H1 (cell line): Measurements from ENCODE around the gene WHAMM. TPM values are rescaled to one million over a fixed set of nuclear protein-coding genes. Genes with fewer than 3 reads are reported as not detected.

Source experiments
- CTCF ChIA-PET: fragments of 300-600 bp; sonication (Branson Sonifier 250); formaldehyde crosslinking; loops from one replicate; lab custom pipeline; 2021; ENCODE audit not compliant: partially characterized antibody; lab: Charles Lee
- POLR2A ChIA-PET: fragments of 300-600 bp; sonication (Branson Sonifier 250); formaldehyde crosslinking; loops from one replicate; lab custom pipeline; 2021; ENCODE audit warnings: inconsistent platforms; ENCODE audit not compliant: partially characterized antibody; lab: Charles Lee
- DNase-seq, 2 experiments: peaks; one replicate each; pipeline versions ENCODE4 v3.0.0 to v3.0.0-alpha.2; 2010 to 2022; ENCODE audit warnings: low spot score in 2 of 2, low read depth in 1 of 2, mixed read lengths in 1 of 2
- FAIRE-seq: peaks from 2 replicates; lab custom pipeline; 2011; peaks lifted over from hg19 to GRCh38; lab: Jason Lieb, UNC
- H2AFZ ChIP-seq: 2 replicates; pipeline ENCODE4 v1.8.1; 2012; ENCODE audit warnings: low read length, inconsistent platforms
- H2AK5ac ChIP-seq: 2 replicates; pipeline ENCODE4 v1.6.1; 2013; ENCODE audit warnings: low read depth, low read length
- H2BK120ac ChIP-seq: replicated peaks from 2 replicates; pipeline ENCODE3; 2013; ENCODE audit warnings: low read depth, low read length, inconsistent platforms
- H2BK12ac ChIP-seq: 2 replicates; pipeline ENCODE4 v1.6.1; 2013; ENCODE audit warnings: low read depth, low read length
- H2BK15ac ChIP-seq: 2 replicates; pipeline ENCODE4 v1.6.1; 2013; ENCODE audit warnings: low read length
- H2BK20ac ChIP-seq: 2 replicates; pipeline ENCODE4 v1.6.1; 2013; ENCODE audit warnings: low read length
- H2BK5ac ChIP-seq: 2 replicates; pipeline ENCODE4 v1.6.1; 2013; ENCODE audit warnings: low read depth, low read length
- H3K14ac ChIP-seq: 2 replicates; pipeline ENCODE4 v1.6.1; 2013; ENCODE audit warnings: inconsistent platforms; ENCODE audit not compliant: insufficient read length
- H3K18ac ChIP-seq: 2 replicates; pipeline ENCODE4 v1.6.1; 2013; ENCODE audit warnings: low read length; ENCODE audit errors: extremely low read depth
- H3K23ac ChIP-seq: 2 replicates; pipeline ENCODE4 v1.6.1; 2013; ENCODE audit warnings: inconsistent platforms; ENCODE audit not compliant: insufficient read length
- H3K23me2 ChIP-seq: 2 replicates; pipeline ENCODE4 v1.6.1; 2013; ENCODE audit warnings: low read depth, low read length
- H3K27ac ChIP-seq: 2 replicates; pipeline ENCODE4 v1.6.1; 2011; ENCODE audit warnings: low read depth, low read length, inconsistent platforms
- H3K27me3 ChIP-seq, 4 experiments: replicated peaks in 1 of 4; 1 replicate in 1 of 4; 2 replicates in 3 of 4; pipeline versions ENCODE4 v1.6.1 to v1.8.1; 2011 to 2013; ENCODE audit warnings: low read length in 3 of 4, mild to moderate bottlenecking in 3 of 4, inconsistent platforms in 2 of 4, mixed read lengths in 2 of 4, moderate library complexity in 1 of 4; ENCODE audit not compliant: control insufficient read depth in 3 of 4, insufficient read depth in 3 of 4; ENCODE audit errors: extremely low read depth in 1 of 4
- H3K36me3 ChIP-seq, 4 experiments: 2 replicates each; pipeline versions ENCODE4 v1.6.1 to v1.8.1; 2011 to 2013; ENCODE audit warnings: mild to moderate bottlenecking in 4 of 4, low read length in 3 of 4, moderate library complexity in 2 of 4, control low read depth in 1 of 4, inconsistent platforms in 1 of 4; ENCODE audit not compliant: insufficient read depth in 4 of 4, control insufficient read depth in 2 of 4
- H3K4ac ChIP-seq: replicated peaks from 2 replicates; pipeline ENCODE3; 2013; ENCODE audit warnings: low read length, low read depth, mixed read lengths, inconsistent platforms; ENCODE audit not compliant: insufficient read length
- H3K4me1 ChIP-seq, 4 experiments: replicated peaks in 1 of 4; 1 replicate in 1 of 4; 2 replicates in 3 of 4; pipeline versions ENCODE4 v1.6.1 to v1.8.1; 2011 to 2013; ENCODE audit warnings: low read length in 3 of 4, inconsistent platforms in 2 of 4, mixed read lengths in 1 of 4; ENCODE audit not compliant: insufficient read depth in 4 of 4, control insufficient read depth in 3 of 4
- H3K4me2 ChIP-seq, 2 experiments: 2 replicates each; pipeline versions ENCODE4 v1.6.1 to v1.8.1; 2011 to 2013; ENCODE audit warnings: low read depth in 2 of 2, low read length in 2 of 2, control low read depth in 1 of 2, inconsistent platforms in 1 of 2, mild to moderate bottlenecking in 1 of 2; ENCODE audit not compliant: insufficient read depth in 1 of 2
- H3K4me3 ChIP-seq, 4 experiments: fragments of 200-600, 300-600 bp in 1 of 4; sonication (generic), shearing (Covaris generic), sonication (Bioruptor Twin) in 1 of 4; 2 replicates each; pipeline versions ENCODE4 v1.5.1 to v1.8.1; 2011 to 2016; ENCODE audit warnings: low read length in 4 of 4, low read depth in 3 of 4, control low read depth in 2 of 4, inconsistent platforms in 2 of 4, mild to moderate bottlenecking in 2 of 4, mixed read lengths in 1 of 4, moderate library complexity in 1 of 4; ENCODE audit not compliant: insufficient read depth in 2 of 4; ENCODE audit errors: extremely low read depth in 1 of 4
- H3K56ac ChIP-seq: replicated peaks from 2 replicates; pipeline ENCODE3; 2013; ENCODE audit warnings: low read depth, mild to moderate bottlenecking, mixed read lengths, low read length, inconsistent platforms; ENCODE audit not compliant: insufficient read length
- H3K79me1 ChIP-seq: 2 replicates; pipeline ENCODE4 v1.6.1; 2013; ENCODE audit warnings: low read depth, low read length, control low read depth
- H3K79me2 ChIP-seq, 2 experiments: 2 replicates each; pipeline versions ENCODE4 v1.6.1 to v1.8.1; 2012 to 2013; ENCODE audit warnings: low read length in 2 of 2, mild to moderate bottlenecking in 2 of 2, inconsistent platforms in 1 of 2; ENCODE audit not compliant: insufficient read depth in 2 of 2, control insufficient read depth in 1 of 2
- H3K9ac ChIP-seq, 4 experiments: replicated peaks in 1 of 4; 1 replicate in 1 of 4; 2 replicates in 3 of 4; pipeline versions ENCODE4 v1.6.1 to v1.8.1; 2011 to 2013; ENCODE audit warnings: low read depth in 3 of 4, low read length in 3 of 4, control low read depth in 2 of 4, mild to moderate bottlenecking in 2 of 4, moderate library complexity in 2 of 4, inconsistent platforms in 1 of 4; ENCODE audit errors: extremely low read depth in 1 of 4
- H3K9me3 ChIP-seq, 2 experiments: 2 replicates each; pipeline versions ENCODE4 v1.6.1 to v1.8.1; 2012 to 2013; ENCODE audit warnings: mild to moderate bottlenecking in 2 of 2, moderate library complexity in 2 of 2, control low read depth in 1 of 2, inconsistent platforms in 1 of 2, low read depth in 1 of 2, low read length in 1 of 2, mixed read lengths in 1 of 2; ENCODE audit not compliant: insufficient read depth in 2 of 2
- H4K20me1 ChIP-seq, 2 experiments: replicated peaks in 1 of 2; 2 replicates each; pipeline versions ENCODE3 to v1.8.1; 2011 to 2013; ENCODE audit warnings: inconsistent platforms in 2 of 2, low read length in 2 of 2, mild to moderate bottlenecking in 1 of 2; ENCODE audit not compliant: insufficient read depth in 2 of 2, control insufficient read depth in 1 of 2
- H4K5ac ChIP-seq: 2 replicates; pipeline ENCODE4 v1.6.1; 2013; ENCODE audit warnings: low read length, low read depth, mixed read lengths, inconsistent platforms; ENCODE audit not compliant: insufficient read length
- H4K8ac ChIP-seq: 2 replicates; pipeline ENCODE4 v1.8.0; 2013; ENCODE audit warnings: mild to moderate bottlenecking, moderate library complexity, low read length, inconsistent platforms; ENCODE audit not compliant: insufficient read depth; ENCODE audit errors: extremely low read depth
- H4K91ac ChIP-seq: replicated peaks from 2 replicates; pipeline ENCODE3; 2013; ENCODE audit warnings: low read length, mixed read lengths, inconsistent platforms; ENCODE audit not compliant: insufficient read length
- RAD21 ChIP-seq, 2 experiments: IDR thresholded peaks in 1 of 2; conservative IDR thresholded peaks in 1 of 2; 2 replicates each; pipeline ENCODE4 v1.6.1; 2011; ENCODE audit warnings: low read depth in 2 of 2, low read length in 2 of 2, improper control_type of control experiment in 1 of 2, inconsistent platforms in 1 of 2, mild to moderate bottlenecking in 1 of 2, moderate library complexity in 1 of 2
- WGBS, 2 experiments: shearing (Covaris generic) in 1 of 2; methylation state at CpG; one replicate each; pipeline versions ENCODE4 v1.1.6 to v1.1.7; 2013 to 2015; ENCODE audit warnings: low lambda C conversion rate in 2 of 2, mixed read lengths in 2 of 2, inconsistent platforms in 1 of 2, low coverage in 1 of 2, missing lambda C conversion rate in 1 of 2; ENCODE audit not compliant: insufficient replicate concordance in 2 of 2, insufficient coverage in 1 of 2, insufficient read length in 1 of 2; ENCODE audit errors: extremely low coverage in 1 of 2, missing lambda C conversion rate in 1 of 2; 5-methylcytosine and 5-hydroxymethylcytosine counted together
- polyA plus RNA-seq, 7 experiments: library from polyadenylated mRNA; depleted of rRNA in 3 of 7; stranded (reverse) in 5 of 7; unstranded in 2 of 7; fragments of >200 nt in 5 of 7; fragments of 200-250 nt in 2 of 7; gene quantifications; 1 replicate in 5 of 7; 2 replicates in 1 of 7; 4 replicates in 1 of 7; pipeline versions ENCODE4 v1.2.1 to v1.2.3, GENCODE V29; 2011 to 2013; ENCODE audit warnings: missing spikeins in 2 of 7, mixed read lengths in 2 of 7
- total RNA-seq: library from RNA; stranded (reverse); fragmentation: NEBNext Ultra II Directional; extraction: Animal tissue kit (Norgen Biotek cat#: 25700); gene quantifications from 2 replicates; pipeline ENCODE4 v1.2.1, GENCODE V29; 2021

Gene WHAMM
- total and polyA plus RNA-seq, 2 of the 8 experiments (the other 6 are each of a cell fraction or from before 2014, with no cell fraction given) = 1.1 to 3.3 TPM

- POLR2A ChIA-PET = interaction anchor here (0.6 to 1.6 kb wide), 6 partner anchors 10 to 79 kb away, joined by 4 to 5 read pairs (median 4); no protein-coding TSS in a partner anchor
- FAIRE-seq = no peak
- no peak overlapping the region for H2BK15ac ChIP-seq
These were observed 44.7 kb upstream of the WHAMM start for GRCh38 chr15:82764740-82765139.

More at GRCh38 chr15:82764740-82765139, 44.7 kb upstream of the WHAMM start:
- Histone ChIP-seq H2AK5ac (no peak overlapping the region), H3K9me3 (no peaks in the 10 kb centered on the region), H4K8ac (no peak overlapping the region), H2BK12ac (no peak overlapping the region), H2BK5ac (no peak overlapping the region), H3K23me2 (no peaks in the 10 kb centered on the region), H4K91ac (no peak overlapping the region), H3K36me3 (0 out of 8 replicates have a peak, but pooled peaks cover 0 to 2% (median 0%) of the 10 kb centered on the region in 4 experiments), H2AFZ (no peak overlapping the region), H3K4me1 (peaks cover 0 to 4% (median 1%) of the 10 kb centered on the region in 4 experiments; a peak in 1 of 7 replicates), H4K20me1 (no peaks in the 10 kb centered on the region), H3K18ac (no peak overlapping the region), H3K79me1 (no peaks in the 10 kb centered on the region; the same call in 1 of the 2 replicates), H3K27ac (no peak overlapping the region), H3K4me2 (no peak overlapping the region), H2BK20ac (no peak overlapping the region), H3K23ac (no peak overlapping the region), H3K56ac (no peak overlapping the region), H3K9ac (no peak overlapping the region), H4K5ac (no peak overlapping the region), H3K4ac (no peak overlapping the region), H3K4me3 (no peak overlapping the region), H2BK120ac (no peak overlapping the region), H3K27me3 (no peaks in the 10 kb centered on the region), H3K79me2 (no peaks in the 10 kb centered on the region), H3K14ac (no peak overlapping the region)
- DNase-seq = no peak
- TF ChIP-seq RAD21 (IDR thresholded peaks at IDR 0.05 in 1 of 2, conservative IDR thresholded peaks at IDR 0.05 in 1 of 2; ENCODE audit: low read depth in 2 of 2, low read length in 2 of 2) = no peak
- CTCF ChIA-PET = interaction anchor here (0.9 to 1.5 kb wide), 3 partner anchors 13 to 235 kb away, joined by 3 to 4 read pairs (median 4); no protein-coding TSS in a partner anchor
- WGBS, 2 experiments = 93% methylated on average over 9 of the region's 9 CpGs; no CpG with 5 or more reads in 1 of the 2 experiments
